Left lung (tissue), 10 donors: ENCODE results near the gene SLC14A1. TPM values are rescaled to one million over a fixed set of nuclear protein-coding genes. Genes with fewer than 3 reads are reported as not detected.

Experiments
- ATAC-seq: fragments of 200-7000 bp; cut with Tn5 transposase; one replicate; pipeline ENCODE4 v1.9.1; 2020; ENCODE audit warnings: moderate library complexity
- DNase-seq, 4 donors: peaks; one replicate each; pipeline ENCODE4 v3.0.0-alpha.2; 2013 to 2020
- H3K27ac ChIP-seq, 2 donors: fragments of 200-600 bp; sonication (generic) in 1 of 2; one replicate each; pipeline versions ENCODE4 v1.5.0 to v1.8.0; 2020 to 2021
- H3K27me3 ChIP-seq, 2 donors: fragments of 200-600 bp; sonication (generic) in 1 of 2; one replicate each; pipeline versions ENCODE4 v1.5.0 to v1.8.0; 2020 to 2021
- H3K36me3 ChIP-seq, 2 donors: fragments of 200-600 bp; sonication (generic) in 1 of 2; one replicate each; pipeline versions ENCODE4 v1.5.0 to v1.8.0; 2020 to 2021
- H3K4me1 ChIP-seq, 2 donors: fragments of 200-600 bp; one replicate each; pipeline ENCODE4 v1.8.0; 2021
- H3K4me3 ChIP-seq, 2 donors: fragments of 200-600 bp; sonication (generic) in 1 of 2; one replicate each; pipeline versions ENCODE4 v1.5.0 to v1.8.0; 2020 to 2021; ENCODE audit warnings: mild to moderate bottlenecking in 1 of 2
- H3K9me3 ChIP-seq, 2 donors: fragments of 200-600 bp; sonication (generic) in 1 of 2; one replicate each; pipeline versions ENCODE4 v1.5.0 to v1.8.0; 2020 to 2021
- CTCF ChIP-seq, 2 donors: fragments of 200-600 bp; sonication (generic) in 1 of 2; IDR thresholded peaks; one replicate each; pipeline versions ENCODE4 v1.5.0 to v1.8.0; 2021; ENCODE audit warnings: antibody characterized with exemption in 2 of 2
- intact Hi-C, 2 donors: fragments of 100-400 bp; cut with DNase I; formaldehyde crosslinking; loops; one replicate each; pipeline versions ENCODE4 v1.11.2 to v1.14.2; 2022
- polyA plus RNA-seq, 6 donors: library from polyadenylated mRNA; unstranded; fragments of 120-200 nt; gene quantifications; one replicate each; pipeline ENCODE4 v1.2.1, GENCODE V29; 2013; ENCODE audit not compliant: insufficient read length in 6 of 6
- total RNA-seq, 2 donors: library from RNA; stranded (reverse); fragmentation: NEBNext Ultra II Directional; extraction: Animal tissue kit (Norgen Biotek cat#: 25700); gene quantifications; one replicate each; pipeline ENCODE4 v1.2.1, GENCODE V29; 2021
- donor health status: DM: no; HTN: yes; CAD: no.
- donor health status: DM: no; HTN: no; CAD: no.

The SLC14A1 gene
- total and polyA plus RNA-seq, 8 donors, result 0.86 to 3.1 (median 1.6) TPM

DNA sequence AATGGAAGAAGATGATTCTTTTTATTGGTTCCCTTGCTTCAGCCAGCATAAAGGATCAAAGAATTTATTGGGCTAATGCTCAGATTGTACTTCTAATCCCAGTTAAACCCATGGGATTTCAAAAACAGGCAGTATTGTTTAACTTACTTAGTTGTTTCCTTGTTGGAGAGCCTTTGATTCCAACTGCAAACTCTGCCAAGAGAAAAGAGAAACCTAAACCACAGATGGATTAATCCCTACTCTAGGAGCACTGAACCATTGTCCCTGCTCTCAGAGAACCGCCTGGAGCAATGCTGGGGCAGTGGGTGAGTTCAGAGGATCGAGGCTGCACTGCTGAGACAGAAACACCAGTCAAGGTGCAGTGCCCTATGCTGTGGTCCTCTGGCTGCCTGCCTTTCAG is 56.6 kb downstream of the SLC14A1 start:
- intact Hi-C loops, result no loop called here
- Histone ChIP-seq H3K4me1 (peaks cover 0 to 4% of the 10 kb centered on the region in 2 donors), H3K27ac (no peak overlapping the region), H3K4me3 (no peak overlapping the region), H3K27me3 (no peaks in the 10 kb centered on the region), H3K9me3 (no peaks in the 10 kb centered on the region), H3K36me3 (no peaks in the 10 kb centered on the region)
- DNase-seq, result no peak
- no peak for ATAC-seq
- no peak for TF ChIP-seq CTCF (IDR thresholded peaks at IDR 0.05)

- H3K36me3 ChIP-seq, result no peaks in the 10 kb centered on the region
- TF ChIP-seq CTCF (IDR thresholded peaks at IDR 0.05), result no peak
- no peak overlapping the region for H3K27ac ChIP-seq
- intact Hi-C loops, result no loop called here
- H3K4me1 ChIP-seq, result no peaks in the 10 kb centered on the region
- DNase-seq (no peak), ATAC-seq (no peak)
- no peaks in the 10 kb centered on the region for H3K9me3 ChIP-seq
- no peak overlapping the region for H3K4me3 ChIP-seq
- H3K27me3 ChIP-seq, result no peaks in the 10 kb centered on the region
Observed at GRCh38 chr18:45782662-45783061, 58.7 kb downstream of the SLC14A1 start.

GRCh38 chr18:45783097-45784075 is 59.4 kb downstream of the SLC14A1 start:
- no peak for TF ChIP-seq CTCF (IDR thresholded peaks at IDR 0.05)
- DNase-seq (no peak), ATAC-seq (no peak)
- H3K9me3 ChIP-seq, result no peaks in the 10 kb centered on the region
- H3K36me3 ChIP-seq, result no peaks in the 10 kb centered on the region
- H3K27me3 ChIP-seq, result no peaks in the 10 kb centered on the region
- H3K4me1 ChIP-seq, result no peaks in the 10 kb centered on the region
- no peak overlapping the region for H3K4me3 ChIP-seq
- no peak overlapping the region for H3K27ac ChIP-seq
- intact Hi-C loops, result no loop called here

- ATAC-seq (no peak), DNase-seq (peak in 3 of 4 donors; percentile 7 to 32 (median 26))
- Histone ChIP-seq H3K9me3 (no peaks in the 10 kb centered on the region), H3K4me1 (no peaks in the 10 kb centered on the region), H3K36me3 (no peaks in the 10 kb centered on the region), H3K27ac (no peak overlapping the region), H3K4me3 (no peak overlapping the region), H3K27me3 (no peaks in the 10 kb centered on the region)
- intact Hi-C loops, result no loop called here
- no peak for TF ChIP-seq CTCF (IDR thresholded peaks at IDR 0.05)
Observed at GRCh38 chr18:45785134-45785533, 61.2 kb downstream of the SLC14A1 start.

DNA sequence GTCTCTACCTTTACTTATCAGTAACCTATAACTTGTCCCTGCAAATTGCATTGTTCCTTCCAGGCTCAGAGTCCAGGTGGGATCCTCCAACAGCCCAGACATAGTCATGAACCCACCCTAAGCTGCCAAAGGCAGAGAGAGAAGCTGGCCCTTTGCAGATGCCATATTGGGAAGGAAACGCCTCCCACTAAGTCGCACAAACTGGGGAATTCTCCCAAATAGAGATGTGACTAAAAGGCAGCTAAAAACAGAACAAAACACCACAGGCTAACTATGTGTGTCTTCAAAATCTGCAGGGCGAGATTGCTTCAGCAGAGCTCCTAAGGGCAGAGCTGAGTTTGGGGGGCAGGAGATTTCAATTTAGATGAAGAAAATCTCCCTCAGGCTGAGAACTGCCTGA is 63.0 kb downstream of the SLC14A1 start:
- Histone ChIP-seq H3K4me1 (no peaks in the 10 kb centered on the region), H3K9me3 (no peaks in the 10 kb centered on the region), H3K36me3 (no peaks in the 10 kb centered on the region), H3K27me3 (no peaks in the 10 kb centered on the region), H3K4me3 (no peak overlapping the region), H3K27ac (no peak overlapping the region)
- no peak for DNase-seq
- intact Hi-C loops, result no loop called here
- no peak for ATAC-seq
- no peak for TF ChIP-seq CTCF (IDR thresholded peaks at IDR 0.05)
